Neural cell (in vitro differentiated cells): ENCODE measurements around the gene LCLAT1.

Experiments used
- CTCF ChIP-seq: fragments of 450-650 bp; IDR thresholded peaks from 2 replicates; pipeline ENCODE4 v1.5.1; 2014; ENCODE audit warnings: antibody characterized with exemption, mild to moderate bottlenecking, moderate library complexity; ENCODE audit not compliant: poor library complexity, severe bottlenecking
- POLR2AphosphoS5 ChIP-seq: IDR thresholded peaks from 2 replicates; pipeline ENCODE4 v1.6.1; 2012
- REST ChIP-seq: IDR thresholded peaks from 2 replicates; pipeline ENCODE4 v1.6.1; 2012; ENCODE audit warnings: borderline replicate concordance

GRCh38 chr2:30565851-30566358 is 118.9 kb downstream of the LCLAT1 start:
- no peak for TF ChIP-seq CTCF
- TF ChIP-seq POLR2AphosphoS5: no peak
- TF ChIP-seq REST: no peak
